Measurements from ENCODE around the gene IL10RB. TPM values are rescaled to one million over a fixed set of nuclear protein-coding genes. Genes with fewer than 3 reads are reported as not detected.

The IL10RB gene
- total and polyA plus RNA-seq, 5 donors from 2014 or later = 30.9 to 105 (median 78.2) TPM

GRCh38 chr21:33302055-33302454, 35.9 kb downstream of the IL10RB start:
- ATAC-seq (ENCODE audit: low read depth in 2 of 2) = no peak
- Histone ChIP-seq H3K36me3 (ENCODE audit: control insufficient read depth, insufficient read depth, low read length) (peaks cover 3% of the 10 kb centered on the region), H3K4me3 (ENCODE audit: low read depth, low read length) (no peak overlapping the region), H3K27ac (ENCODE audit: insufficient read depth, low read length, poor library complexity, severe bottlenecking) (no peak overlapping the region), H3K4me1 (ENCODE audit: control insufficient read depth, insufficient read depth, low read length, poor library complexity, severe bottlenecking) (peaks cover 32% of the 10 kb centered on the region), H3K9me3 (ENCODE audit: control insufficient read depth in 2 of 2, low read length in 2 of 2) (no peaks in the 10 kb centered on the region), H3K27me3 (ENCODE audit: control insufficient read depth, insufficient read depth, low read length) (no peaks in the 10 kb centered on the region)
- Mint-ChIP-seq H3K36me3 (peaks cover 2% of the 10 kb centered on the region), H3K27me3 (peaks cover 2% of the 10 kb centered on the region), H3K4me3 (peak overlapping the region in 2 of 4 donors; percentile 2 to 67), H3K27ac (peak overlapping the region in 1 of 3 donors; percentile 86), H3K9me3 (peaks cover 0 to 2% (median 0%) of the 10 kb centered on the region in 7 donors), H3K4me1 (peaks cover 25 to 68% (median 46%) of the 10 kb centered on the region in 4 donors)
- no peak for DNase-seq

DNA sequence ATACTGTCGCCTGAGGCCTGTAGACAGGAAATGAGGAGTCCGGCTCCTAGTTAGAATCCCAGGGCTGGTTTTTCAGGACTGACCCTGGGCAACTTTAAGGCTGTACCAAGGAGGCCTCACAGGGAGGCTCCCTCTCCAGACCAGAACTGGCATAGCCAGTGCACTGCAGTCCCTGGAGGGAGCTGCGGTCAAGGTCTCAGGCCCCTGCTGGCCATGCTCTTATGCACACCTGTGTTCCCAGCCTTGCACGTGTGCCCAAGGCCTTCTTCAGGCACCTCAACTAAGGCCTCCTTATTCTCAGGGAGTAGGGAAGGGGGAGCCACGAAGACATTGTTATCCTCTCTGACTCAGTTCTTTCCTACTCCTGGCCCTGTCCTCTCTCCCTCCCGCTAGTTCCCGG, 36.6 kb downstream of the IL10RB start:
- no peak for DNase-seq
- H3K36me3 ChIP-seq (ENCODE audit: control insufficient read depth, insufficient read depth, low read length) = no peaks in the 10 kb centered on the region
- Mint-ChIP-seq H3K9me3 (peaks cover 0 to 2% (median 0%) of the 10 kb centered on the region in 7 donors), H3K4me1 (peaks cover 25 to 65% (median 42%) of the 10 kb centered on the region in 4 donors), H3K4me3 (peak overlapping the region in 1 of 4 donors; percentile 2), H3K36me3 (no peaks in the 10 kb centered on the region), H3K27me3 (peaks cover 4% of the 10 kb centered on the region), H3K27ac (no peak overlapping the region)
- H3K27me3 ChIP-seq (ENCODE audit: control insufficient read depth, insufficient read depth, low read length) = no peaks in the 10 kb centered on the region
- no peaks in the 10 kb centered on the region for H3K9me3 ChIP-seq (ENCODE audit: control insufficient read depth in 2 of 2, low read length in 2 of 2)
- H3K4me1 ChIP-seq (ENCODE audit: control insufficient read depth, insufficient read depth, low read length, poor library complexity, severe bottlenecking) = peaks cover 32% of the 10 kb centered on the region
- no peak overlapping the region for H3K27ac ChIP-seq (ENCODE audit: insufficient read depth, low read length, poor library complexity, severe bottlenecking)
- H3K4me3 ChIP-seq (ENCODE audit: low read depth, low read length) = no peak overlapping the region
- ATAC-seq (ENCODE audit: low read depth in 2 of 2) = no peak

DNA sequence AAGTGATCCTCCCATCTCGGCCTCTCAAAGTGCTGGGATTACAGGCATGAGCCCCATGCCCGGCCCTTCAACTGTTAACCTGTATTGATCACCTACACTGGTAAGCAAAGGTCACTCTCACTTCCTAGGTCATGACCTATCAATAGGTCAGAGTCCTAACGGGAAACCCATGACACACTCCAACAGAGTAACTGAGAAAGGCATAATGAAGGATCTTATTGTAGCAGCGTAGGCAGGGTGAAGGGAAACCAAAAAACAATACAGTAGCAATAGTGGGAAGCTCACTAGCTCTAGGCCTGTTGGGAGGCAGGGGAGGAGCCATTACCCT, 39.1 kb downstream of the IL10RB start:
- Mint-ChIP-seq H3K4me3 (no peak overlapping the region), H3K27me3 (peaks cover 4% of the 10 kb centered on the region), H3K27ac (peak overlapping the region in 1 of 3 donors; percentile 80), H3K4me1 (peaks cover 18 to 52% (median 26%) of the 10 kb centered on the region in 4 donors), H3K9me3 (peaks cover 0 to 2% (median 0%) of the 10 kb centered on the region in 7 donors), H3K36me3 (no peaks in the 10 kb centered on the region)
- Histone ChIP-seq H3K4me3 (ENCODE audit: low read depth, low read length) (no peak overlapping the region), H3K27me3 (ENCODE audit: control insufficient read depth, insufficient read depth, low read length) (no peaks in the 10 kb centered on the region), H3K27ac (ENCODE audit: insufficient read depth, low read length, poor library complexity, severe bottlenecking) (no peak overlapping the region), H3K9me3 (ENCODE audit: control insufficient read depth in 2 of 2, low read length in 2 of 2) (no peaks in the 10 kb centered on the region), H3K36me3 (ENCODE audit: control insufficient read depth, insufficient read depth, low read length) (no peaks in the 10 kb centered on the region), H3K4me1 (ENCODE audit: control insufficient read depth, insufficient read depth, low read length, poor library complexity, severe bottlenecking) (peaks cover 17% of the 10 kb centered on the region)
- no peak for DNase-seq
- no peak for ATAC-seq (ENCODE audit: low read depth in 2 of 2)

GRCh38 chr21:33305938-33306337, 39.8 kb downstream of the IL10RB start:
- Histone ChIP-seq H3K9me3 (ENCODE audit: control insufficient read depth in 2 of 2, low read length in 2 of 2) (no peaks in the 10 kb centered on the region), H3K4me3 (ENCODE audit: low read depth, low read length) (no peak overlapping the region), H3K4me1 (ENCODE audit: control insufficient read depth, insufficient read depth, low read length, poor library complexity, severe bottlenecking) (peaks cover 12% of the 10 kb centered on the region), H3K27ac (ENCODE audit: insufficient read depth, low read length, poor library complexity, severe bottlenecking) (no peak overlapping the region), H3K36me3 (ENCODE audit: control insufficient read depth, insufficient read depth, low read length) (no peaks in the 10 kb centered on the region), H3K27me3 (ENCODE audit: control insufficient read depth, insufficient read depth, low read length) (no peaks in the 10 kb centered on the region)
- DNase-seq = no peak
- ATAC-seq (ENCODE audit: low read depth in 2 of 2) = no peak
- Mint-ChIP-seq H3K27ac (no peak overlapping the region), H3K9me3 (peaks cover 0 to 2% (median 0%) of the 10 kb centered on the region in 7 donors), H3K36me3 (no peaks in the 10 kb centered on the region), H3K27me3 (peaks cover 4% of the 10 kb centered on the region), H3K4me1 (peaks cover 13 to 45% (median 22%) of the 10 kb centered on the region in 4 donors), H3K4me3 (no peak overlapping the region)

DNA sequence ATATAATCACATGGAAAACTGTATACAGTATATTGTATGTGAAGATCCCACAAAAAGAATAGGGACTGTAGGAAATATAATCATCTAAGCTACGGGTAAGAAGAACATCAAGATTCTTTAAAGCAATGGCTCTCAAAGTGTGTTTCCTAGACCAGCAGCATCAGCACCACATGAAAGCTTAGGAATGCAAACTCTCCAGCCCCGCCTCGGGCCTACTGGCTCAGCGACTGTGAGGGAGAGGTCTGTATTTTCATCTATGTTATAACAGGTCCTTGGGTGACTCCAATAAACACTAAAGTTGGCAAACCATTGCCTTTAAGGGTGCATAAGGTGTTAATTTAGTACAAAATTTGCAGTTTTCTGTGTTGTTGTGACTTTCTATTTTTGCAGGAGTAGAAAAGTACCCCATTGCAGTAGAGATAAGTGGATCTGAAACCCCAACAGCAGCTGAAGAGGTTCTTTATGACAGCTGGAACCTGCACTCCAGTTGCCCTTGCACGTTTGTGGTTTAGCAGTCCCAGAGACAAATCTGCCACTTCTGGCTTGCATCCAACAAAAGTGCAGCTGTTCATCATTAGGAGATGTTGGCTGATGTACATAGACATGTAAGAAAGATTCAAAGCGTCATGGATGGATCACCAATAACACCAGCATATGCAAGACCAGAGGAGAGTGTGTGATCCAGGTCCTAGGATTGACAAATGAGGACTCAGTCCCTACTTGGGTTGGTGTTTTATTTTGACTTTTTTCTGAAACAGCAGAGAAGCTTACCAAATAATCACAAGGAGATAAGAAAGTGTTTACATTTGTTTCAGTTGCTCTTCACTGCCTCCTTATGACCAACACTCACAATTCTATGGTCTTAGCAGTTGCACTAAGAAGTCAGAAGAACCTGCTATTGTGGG, 42.7 kb downstream of the IL10RB start:
- H3K4me3 Mint-ChIP-seq = no peak overlapping the region

DNA sequence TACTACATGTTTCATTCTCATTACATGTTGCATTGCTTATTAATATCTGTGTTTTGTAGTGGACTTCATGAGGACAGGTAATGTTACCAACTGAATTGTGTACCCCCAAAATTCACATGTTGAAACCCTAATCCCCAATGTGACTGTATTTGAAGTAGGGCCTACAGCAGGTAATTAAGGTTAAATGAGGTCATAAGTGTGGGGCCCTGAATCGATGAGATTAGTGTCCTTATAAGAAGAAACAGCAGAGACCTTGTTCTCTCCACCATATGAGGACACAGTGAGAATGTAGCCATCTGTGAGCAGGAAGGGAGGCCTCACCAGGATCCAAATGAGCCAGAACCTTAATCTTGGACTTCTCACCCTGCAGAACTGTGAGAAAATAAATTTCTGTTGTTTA, 43.6 kb downstream of the IL10RB start:
- H3K4me1 ChIP-seq (ENCODE audit: control insufficient read depth, insufficient read depth, low read length, poor library complexity, severe bottlenecking) = peaks cover 3% of the 10 kb centered on the region
- Mint-ChIP-seq H3K4me1 (peaks cover 1 to 16% (median 9%) of the 10 kb centered on the region in 4 donors), H3K27me3 (peaks cover 13% of the 10 kb centered on the region), H3K36me3 (peaks cover 4% of the 10 kb centered on the region), H3K4me3 (no peak overlapping the region), H3K9me3 (peaks cover 0 to 4% (median 0%) of the 10 kb centered on the region in 7 donors), H3K27ac (no peak overlapping the region)
- no peak for DNase-seq
- H3K36me3 ChIP-seq (ENCODE audit: control insufficient read depth, insufficient read depth, low read length) = no peaks in the 10 kb centered on the region
- H3K4me3 ChIP-seq (ENCODE audit: low read depth, low read length) = no peak overlapping the region
- no peaks in the 10 kb centered on the region for H3K27me3 ChIP-seq (ENCODE audit: control insufficient read depth, insufficient read depth, low read length)
- H3K27ac ChIP-seq (ENCODE audit: insufficient read depth, low read length, poor library complexity, severe bottlenecking) = no peak overlapping the region
- H3K9me3 ChIP-seq (ENCODE audit: control insufficient read depth in 2 of 2, low read length in 2 of 2) = no peaks in the 10 kb centered on the region
- ATAC-seq (ENCODE audit: low read depth in 2 of 2) = no peak

More for the DNA sequence above, 42.7 kb downstream of the IL10RB start:
- DNase-seq (no peak), ATAC-seq (ENCODE audit: low read depth in 2 of 2) (no peak)
- H3K4me1 ChIP-seq (ENCODE audit: control insufficient read depth, insufficient read depth, low read length, poor library complexity, severe bottlenecking) = peaks cover 3% of the 10 kb centered on the region
- Mint-ChIP-seq H3K36me3 (peaks cover 4% of the 10 kb centered on the region), H3K4me1 (peaks cover 5 to 24% (median 13%) of the 10 kb centered on the region in 4 donors), H3K27ac (no peak overlapping the region), H3K27me3 (peaks cover 7% of the 10 kb centered on the region), H3K9me3 (peaks cover 0 to 4% (median 0%) of the 10 kb centered on the region in 7 donors)
- no peak overlapping the region for H3K27ac ChIP-seq (ENCODE audit: insufficient read depth, low read length, poor library complexity, severe bottlenecking)
- no peak overlapping the region for H3K4me3 ChIP-seq (ENCODE audit: low read depth, low read length)
- H3K9me3 ChIP-seq (ENCODE audit: control insufficient read depth in 2 of 2, low read length in 2 of 2) = no peaks in the 10 kb centered on the region
- H3K27me3 ChIP-seq (ENCODE audit: control insufficient read depth, insufficient read depth, low read length) = no peaks in the 10 kb centered on the region
- H3K36me3 ChIP-seq (ENCODE audit: control insufficient read depth, insufficient read depth, low read length) = no peaks in the 10 kb centered on the region

DNA sequence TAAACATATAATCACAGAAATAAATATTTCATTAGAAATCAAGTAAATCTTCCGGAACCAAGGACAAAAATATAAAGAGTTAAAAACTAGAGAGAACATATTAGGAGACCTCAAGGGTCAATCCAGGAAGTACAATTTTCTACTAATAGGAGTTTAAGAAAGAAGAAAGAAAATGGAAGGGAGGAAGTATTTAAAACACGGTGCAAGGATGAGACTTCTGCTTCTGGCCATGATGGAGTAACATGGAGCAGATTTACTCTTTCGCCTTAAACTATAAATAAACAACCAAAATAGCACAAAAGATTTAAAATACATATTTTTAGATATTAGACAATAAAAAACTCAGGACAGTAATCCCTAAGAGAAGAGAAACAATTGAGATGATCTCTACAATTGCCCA, 46.0 kb downstream of the IL10RB start:
- Histone ChIP-seq H3K27ac (ENCODE audit: insufficient read depth, low read length, poor library complexity, severe bottlenecking) (no peak overlapping the region), H3K27me3 (ENCODE audit: control insufficient read depth, insufficient read depth, low read length) (peaks cover 9% of the 10 kb centered on the region), H3K4me1 (ENCODE audit: control insufficient read depth, insufficient read depth, low read length, poor library complexity, severe bottlenecking) (peaks cover 3% of the 10 kb centered on the region), H3K9me3 (ENCODE audit: control insufficient read depth in 2 of 2, low read length in 2 of 2) (no peaks in the 10 kb centered on the region), H3K36me3 (ENCODE audit: control insufficient read depth, insufficient read depth, low read length) (no peaks in the 10 kb centered on the region), H3K4me3 (ENCODE audit: low read depth, low read length) (no peak overlapping the region)
- H3K27me3 Mint-ChIP-seq = peaks cover 22% of the 10 kb centered on the region
- ATAC-seq (ENCODE audit: low read depth in 2 of 2) = no peak
- H3K9me3 Mint-ChIP-seq = peaks cover 0 to 4% (median 0%) of the 10 kb centered on the region in 7 donors
- no peak overlapping the region for H3K4me3 Mint-ChIP-seq
- H3K4me1 Mint-ChIP-seq = peaks cover 0 to 10% (median 5%) of the 10 kb centered on the region in 4 donors
- H3K27ac Mint-ChIP-seq = no peak overlapping the region
- peaks cover 4% of the 10 kb centered on the region for H3K36me3 Mint-ChIP-seq
- DNase-seq = no peak
